Ishikawa (cell line): ENCODE measurements around the gene FARS2.

Source experiments
- CEBPB ChIP-seq: IDR thresholded peaks from 2 replicates; pipeline ENCODE4 v1.6.1; 2012
- CREB1 ChIP-seq: IDR thresholded peaks from 2 replicates; pipeline ENCODE4 v1.6.1; 2012; ENCODE audit warnings: low read depth
- EGR1 ChIP-seq: IDR thresholded peaks from 2 replicates; pipeline ENCODE4 v1.6.1; 2012
- EP300 ChIP-seq: IDR thresholded peaks from 2 replicates; pipeline ENCODE4 v1.6.1; 2012; ENCODE audit warnings: borderline replicate concordance
- FOXM1 ChIP-seq: IDR thresholded peaks from 2 replicates; pipeline ENCODE4 v1.6.1; 2012; ENCODE audit warnings: low read depth, borderline replicate concordance
- NFIC ChIP-seq: IDR thresholded peaks from 2 replicates; pipeline ENCODE4 v1.6.1; 2012
- RAD21 ChIP-seq: IDR thresholded peaks from 2 replicates; pipeline ENCODE4 v1.6.1; 2012; ENCODE audit warnings: low read depth
- REST ChIP-seq: IDR thresholded peaks from 2 replicates; pipeline ENCODE4 v1.6.1; 2012; ENCODE audit warnings: low read depth, mild to moderate bottlenecking
- TAF1 ChIP-seq: IDR thresholded peaks from 2 replicates; pipeline ENCODE4 v1.6.1; 2012; ENCODE audit warnings: low read depth, mild to moderate bottlenecking
- TCF12 ChIP-seq: IDR thresholded peaks from 2 replicates; pipeline ENCODE4 v1.6.1; 2012; ENCODE audit warnings: low read depth
- TEAD4 ChIP-seq: IDR thresholded peaks from 2 replicates; pipeline ENCODE4 v1.6.1; 2012
- USF1 ChIP-seq: IDR thresholded peaks from 2 replicates; pipeline ENCODE4 v1.6.1; 2012
- YY1 ChIP-seq: IDR thresholded peaks from 2 replicates; pipeline ENCODE4 v1.6.1; 2012; ENCODE audit warnings: low read depth
- ZBTB7A ChIP-seq: IDR thresholded peaks from 2 replicates; pipeline ENCODE4 v1.6.1; 2012; ENCODE audit warnings: low read depth
- TF ChIP-seq, protein P1 (sequence below): IDR thresholded peaks from 2 replicates; pipeline ENCODE4 v1.6.1; 2012

The FARS2 gene

GRCh38 chr6:5246141-5247097, 14.9 kb upstream of the FARS2 start:
- TF ChIP-seq CEBPB, result no peak
- TF ChIP-seq REST, result no peak
- TF ChIP-seq EGR1, result no peak
- TF ChIP-seq RAD21, result no peak
- TF ChIP-seq TEAD4, result no peak
- no peak for TF ChIP-seq FOXM1
- no peak for TF ChIP-seq USF1
- no peak; the same call in 1 of the 2 replicates for TF ChIP-seq NFIC
- no peak for TF ChIP-seq EP300
- TF ChIP-seq CREB1, result no peak
- no peak for TF ChIP-seq TAF1

- TF ChIP-seq TAF1 (no peak), USF1 (no peak), CEBPB (no peak), NFIC (no peak), EP300 (no peak), YY1 (no peak), TCF12 (no peak), FOXM1 (no peak), RAD21 (no peak), ZBTB7A (no peak), CREB1 (no peak), EGR1 (no peak), REST (no peak), TEAD4 (no peak)
- TF ChIP-seq, protein P1, sequence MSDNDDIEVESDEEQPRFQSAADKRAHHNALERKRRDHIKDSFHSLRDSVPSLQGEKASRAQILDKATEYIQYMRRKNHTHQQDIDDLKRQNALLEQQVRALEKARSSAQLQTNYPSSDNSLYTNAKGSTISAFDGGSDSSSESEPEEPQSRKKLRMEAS, result no peak
Observed at GRCh38 chr6:5247201-5247600, 14.1 kb upstream of the FARS2 start.

GRCh38 chr6:5248302-5249098, 12.8 kb upstream of the FARS2 start:
- TF ChIP-seq CREB1 (no peak), EGR1 (no peak), TCF12 (no peak), USF1 (no peak), RAD21 (no peak), YY1 (no peak), NFIC (no peak), TEAD4 (no peak), REST (no peak), CEBPB (no peak), FOXM1 (no peak)
- TF ChIP-seq, protein P1, result no peak
